HCT116 (cell line): Measurements from ENCODE around the gene STMND1. TPM values are rescaled to one million over a fixed set of nuclear protein-coding genes. Genes with fewer than 3 reads are reported as not detected.
A peak's percentile ranks its signal among the peaks of the same experiment; 100 is the strongest.

ENCODE experiments used
- ATAC-seq: fragments of 200-7000 bp; cut with Tn5 transposase; 2 replicates; pipeline ENCODE4 v1.9.1; 2020; ENCODE audit warnings: mild to moderate bottlenecking, moderate library complexity
- Bru-seq: library from RNA; stranded (reverse); fragments of 400-500 nt; gene quantifications from one replicate; lab custom pipeline; 2021; lab: Mats Ljungman, UMichigan
- BruChase-seq, 2 experiments: library from RNA; stranded (reverse); fragments of 400-500 nt; gene quantifications; one replicate each; lab custom pipeline; 2021; lab: Mats Ljungman, UMichigan
- BruUV-seq: library from RNA; stranded (reverse); fragments of 400-500 nt; replicated peaks from 2 replicates; lab custom pipeline; 2021; lab: Mats Ljungman, UMichigan
- CTCF ChIA-PET: fragments of 300-600 bp; sonication (Branson Sonifier 250); formaldehyde crosslinking; loops from one replicate; lab custom pipeline; 2021; ENCODE audit warnings: antibody characterized with exemption; lab: Charles Lee
- POLR2A ChIA-PET: fragments of 300-600, 350-600 bp; sonication (Branson Sonifier 250); formaldehyde crosslinking; loops from one replicate; lab custom pipeline; 2021; ENCODE audit warnings: antibody characterized with exemption; lab: Charles Lee
- RAD21 ChIA-PET, 2 experiments: fragments of 300-600 bp; sonication (Branson Sonifier 250); formaldehyde crosslinking; loops; one replicate each; lab custom pipeline; 2023; ENCODE audit warnings: low total read pairs in 2 of 2; ENCODE audit not compliant: uncharacterized antibody in 2 of 2, unreplicated experiment in 2 of 2, low non-redundant PET in 1 of 2; lab: Charles Lee
- DNase-seq: peaks from one replicate; pipeline ENCODE4 v3.0.0-alpha.2; 2010; ENCODE audit warnings: low read depth, low spot score
- H2AFZ ChIP-seq: fragments of 200-600 bp; shearing (Covaris generic), sonication (generic); 2 replicates; pipeline ENCODE4 v1.6.1; 2017; ENCODE audit warnings: low read depth, mixed run types, mixed read lengths, antibody characterized with exemption, low read length; ENCODE audit not compliant: poor library complexity, severe bottlenecking
- H3K27ac ChIP-seq: 2 replicates; pipeline ENCODE4 v1.5.1; 2012; ENCODE audit warnings: low read depth, low read length
- H3K27me3 ChIP-seq: fragments of 200-600 bp; sonication (generic); 2 replicates; pipeline ENCODE4 v1.6.1; 2016; ENCODE audit warnings: mixed run types, low read length, mixed read lengths; ENCODE audit not compliant: insufficient read depth
- H3K36me3 ChIP-seq, 2 experiments: fragments of 200-500 bp in 1 of 2; fragments of 200-600 bp in 1 of 2; sonication (Bioruptor generic) in 1 of 2; sonication (generic) in 1 of 2; 2 replicates each; pipeline versions ENCODE4 v1.5.1 to v1.6.1; 2014 to 2016; ENCODE audit warnings: low read length in 2 of 2, inconsistent platforms in 1 of 2, mixed read lengths in 1 of 2, mixed run types in 1 of 2; ENCODE audit not compliant: insufficient read depth in 2 of 2, control insufficient read depth in 1 of 2
- H3K4me1 ChIP-seq, 2 experiments: fragments of 200-600 bp in 1 of 2; sonication (generic) in 1 of 2; 2 replicates each; pipeline versions ENCODE4 v1.5.1 to v1.6.1; 2012 to 2017; ENCODE audit warnings: low read length in 2 of 2, inconsistent platforms in 1 of 2, mild to moderate bottlenecking in 1 of 2, mixed read lengths in 1 of 2, mixed run types in 1 of 2, moderate library complexity in 1 of 2; ENCODE audit not compliant: insufficient read depth in 2 of 2, control insufficient read depth in 1 of 2
- H3K4me2 ChIP-seq: fragments of 200-600 bp; sonication (generic); 2 replicates; pipeline ENCODE4 v1.6.1; 2017; ENCODE audit warnings: mixed run types, low read length, mixed read lengths
- H3K4me3 ChIP-seq, 2 experiments: fragments of 200-600 bp in 1 of 2; sonication (generic) in 1 of 2; replicated peaks in 1 of 2; 2 replicates each; pipeline ENCODE4 v1.5.1; 2011 to 2016; ENCODE audit warnings: low read length in 2 of 2, control low read depth in 1 of 2, low read depth in 1 of 2, mild to moderate bottlenecking in 1 of 2, mixed read lengths in 1 of 2, mixed run types in 1 of 2
- H3K79me2 ChIP-seq: fragments of 200-600 bp; sonication (generic); 2 replicates; pipeline ENCODE4 v1.6.1; 2017; ENCODE audit warnings: mild to moderate bottlenecking, mixed run types, low read length, moderate library complexity, mixed read lengths; ENCODE audit not compliant: insufficient read depth
- H3K9ac ChIP-seq: fragments of 200-600 bp; sonication (generic); 2 replicates; pipeline ENCODE4 v1.6.1; 2016; ENCODE audit warnings: low read length, mixed read lengths
- H3K9me2 ChIP-seq: fragments of 200-600 bp; sonication (generic), shearing (Covaris generic); 2 replicates; pipeline ENCODE4 v1.6.1; 2017; ENCODE audit warnings: mixed run types, mild to moderate bottlenecking, moderate library complexity; ENCODE audit not compliant: insufficient read depth
- H3K9me3 ChIP-seq, 2 experiments: fragments of 200-500 bp in 1 of 2; fragments of 200-600 bp in 1 of 2; sonication (Bioruptor generic) in 1 of 2; sonication (generic) in 1 of 2; 2 replicates each; pipeline ENCODE4 v1.6.1; 2014 to 2017; ENCODE audit warnings: low read length in 2 of 2, mixed read lengths in 2 of 2, inconsistent platforms in 1 of 2, low read depth in 1 of 2, mild to moderate bottlenecking in 1 of 2, mixed run types in 1 of 2, moderate library complexity in 1 of 2; ENCODE audit not compliant: control insufficient read depth in 1 of 2, insufficient read depth in 1 of 2
- H4K20me1 ChIP-seq: fragments of 200-600 bp; sonication (generic), shearing (Covaris generic); 2 replicates; pipeline ENCODE4 v1.6.1; 2017; ENCODE audit warnings: mixed run types, mild to moderate bottlenecking, moderate library complexity; ENCODE audit not compliant: insufficient read depth
- ELF1 ChIP-seq: IDR thresholded peaks from 2 replicates; pipeline ENCODE4 v1.6.1; 2012; ENCODE audit warnings: low read depth, borderline replicate concordance
- EZH2 ChIP-seq: fragments of 200-600 bp; sonication (generic); IDR thresholded peaks from 2 replicates; pipeline ENCODE4 v1.6.1; 2017; ENCODE audit warnings: antibody characterized with exemption, mixed run types
- FOSL1 ChIP-seq: IDR thresholded peaks from 2 replicates; pipeline ENCODE4 v1.6.1; 2012; ENCODE audit warnings: low read depth
- POLR2AphosphoS5 ChIP-seq: IDR thresholded peaks from 2 replicates; pipeline ENCODE4 v1.6.1; 2011; ENCODE audit warnings: mild to moderate bottlenecking, low read depth, low read length, moderate library complexity
- REST ChIP-seq: IDR thresholded peaks from 2 replicates; pipeline ENCODE4 v1.6.1; 2012; ENCODE audit warnings: low read depth
- TCF7L2 ChIP-seq: IDR thresholded peaks from 2 replicates; pipeline ENCODE4 v1.7.0; 2011; ENCODE audit warnings: borderline replicate concordance, inconsistent platforms; ENCODE audit not compliant: insufficient read depth, insufficient read length; ENCODE audit errors: extremely low read depth
- ZBTB33 ChIP-seq: IDR thresholded peaks from 2 replicates; pipeline ENCODE4 v1.6.1; 2011; ENCODE audit warnings: mild to moderate bottlenecking, low read length, moderate library complexity; ENCODE audit not compliant: insufficient replicate concordance; ENCODE audit errors: extremely low read depth
- intact Hi-C: fragments of 100-400 bp; cut with micrococcal nuclease; formaldehyde crosslinking; loops from 2 replicates; pipeline ENCODE4 v1.10.0; 2022
- long read RNA-seq: library from polyadenylated mRNA; unstranded; transcript quantifications from one replicate; pipeline ENCODE4 v2.0.0, GENCODE V29; 2021; ENCODE audit not compliant: unreplicated experiment
- polyA plus RNA-seq: library from polyadenylated mRNA; unstranded; fragments of >200 nt; gene quantifications from 2 replicates; pipeline ENCODE4 v1.2.1, GENCODE V29; 2012; ENCODE audit warnings: missing spikeins
- total RNA-seq: library from RNA; stranded (reverse); gene quantifications from one replicate; pipeline ENCODE4 v1.2.1, GENCODE V29; 2021; ENCODE audit not compliant: unreplicated experiment

The STMND1 gene
- total RNA-seq (not detected), Bru-seq, nascent RNA (percentile 19 among the genes with signal in this experiment), BruChase-seq, experiment 1, labeled RNA remaining after a 6-hour chase (percentile 10 among the genes with signal in this experiment), BruChase-seq, experiment 2, labeled RNA remaining after a 2-hour chase (percentile 10 among the genes with signal in this experiment)
- polyA plus RNA-seq, result 0.13 TPM in 1 of 2 replicates, not detected in the other
- long read RNA-seq, result 0 reads

GRCh38 chr6:17101422-17102257 lies at the start of gene STMND1:
TSS of gene STMND1 (plus strand) at chr6:17102050. CDS start at chr6:17102258, 208 bp downstream.
- Histone ChIP-seq H3K9me3 (no peaks in the 10 kb centered on the region), H3K9me2 (no peaks in the 10 kb centered on the region), H3K36me3 (no peaks in the 10 kb centered on the region), H2AFZ (peak within 1 kb of the TSS; percentile 65), H3K4me3 (peak within 1 kb of the TSS; percentile 41 to 55), H3K27me3 (no peaks in the 10 kb centered on the region), H3K4me2 (peak within 1 kb of the TSS; percentile 77), H4K20me1 (no peaks in the 10 kb centered on the region), H3K9ac (peak within 1 kb of the TSS; percentile 25), H3K27ac (no peak within 1 kb of the TSS), H3K4me1 (no peaks in the 10 kb centered on the region), H3K79me2 (no peaks in the 10 kb centered on the region)
- TF ChIP-seq REST (no peak), TCF7L2 (no peak), EZH2 (no peak), POLR2AphosphoS5 (no peak), FOSL1 (no peak), ZBTB33 (no peak), ELF1 (no peak)
- intact Hi-C loops, result no loop called here
- DNase-seq (no peak), ATAC-seq (peak; percentile 63)
- ChIA-PET POLR2A (no interaction called here), CTCF (interaction anchor here (1.4 kb wide), 1 partner anchor 11 kb away, joined by 3 read pairs; no protein-coding TSS in a partner anchor), RAD21 (no interaction called here)
- BruUV-seq, result no TSS peak
